ENCODE results near the gene AFF3. TPM values are rescaled to one million over a fixed set of nuclear protein-coding genes. Genes with fewer than 3 reads are reported as not detected.

The AFF3 gene
- total RNA-seq, 1 donor from 2014 or later = 12.2 TPM

GRCh38 chr2:99660616-99661406 is 481.6 kb downstream of the AFF3 start:
- no peak for DNase-seq (ENCODE audit: low spot score)
- TF ChIP-seq, protein P1, sequence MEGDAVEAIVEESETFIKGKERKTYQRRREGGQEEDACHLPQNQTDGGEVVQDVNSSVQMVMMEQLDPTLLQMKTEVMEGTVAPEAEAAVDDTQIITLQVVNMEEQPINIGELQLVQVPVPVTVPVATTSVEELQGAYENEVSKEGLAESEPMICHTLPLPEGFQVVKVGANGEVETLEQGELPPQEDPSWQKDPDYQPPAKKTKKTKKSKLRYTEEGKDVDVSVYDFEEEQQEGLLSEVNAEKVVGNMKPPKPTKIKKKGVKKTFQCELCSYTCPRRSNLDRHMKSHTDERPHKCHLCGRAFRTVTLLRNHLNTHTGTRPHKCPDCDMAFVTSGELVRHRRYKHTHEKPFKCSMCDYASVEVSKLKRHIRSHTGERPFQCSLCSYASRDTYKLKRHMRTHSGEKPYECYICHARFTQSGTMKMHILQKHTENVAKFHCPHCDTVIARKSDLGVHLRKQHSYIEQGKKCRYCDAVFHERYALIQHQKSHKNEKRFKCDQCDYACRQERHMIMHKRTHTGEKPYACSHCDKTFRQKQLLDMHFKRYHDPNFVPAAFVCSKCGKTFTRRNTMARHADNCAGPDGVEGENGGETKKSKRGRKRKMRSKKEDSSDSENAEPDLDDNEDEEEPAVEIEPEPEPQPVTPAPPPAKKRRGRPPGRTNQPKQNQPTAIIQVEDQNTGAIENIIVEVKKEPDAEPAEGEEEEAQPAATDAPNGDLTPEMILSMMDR (IDR thresholded peaks at IDR 0.05; ENCODE audit: unreplicated experiment) = no peak
- Mint-ChIP-seq H3K9me3 (ENCODE audit: unreplicated experiment) (no peaks in the 10 kb centered on the region), H3K27ac (ENCODE audit: unreplicated experiment) (no peak overlapping the region), H3K36me3 (ENCODE audit: low read depth, unreplicated experiment) (no peaks in the 10 kb centered on the region), H3K4me1 (ENCODE audit: unreplicated experiment) (no peaks in the 10 kb centered on the region), H3K27me3 (ENCODE audit: unreplicated experiment) (no peaks in the 10 kb centered on the region), H3K4me3 (ENCODE audit: unreplicated experiment) (no peak overlapping the region)

GRCh38 chr2:99659874-99660273 is 482.5 kb downstream of the AFF3 start:
- no peaks in the 10 kb centered on the region for H3K36me3 Mint-ChIP-seq (ENCODE audit: low read depth, unreplicated experiment)
- no peak for DNase-seq (ENCODE audit: low spot score)
- no peaks in the 10 kb centered on the region for H3K9me3 Mint-ChIP-seq (ENCODE audit: unreplicated experiment)
- H3K4me3 Mint-ChIP-seq (ENCODE audit: unreplicated experiment) = no peak overlapping the region
- H3K27ac Mint-ChIP-seq (ENCODE audit: unreplicated experiment) = no peak overlapping the region
- TF ChIP-seq, protein P1 (IDR thresholded peaks at IDR 0.05; ENCODE audit: unreplicated experiment) = no peak
- no peaks in the 10 kb centered on the region for H3K4me1 Mint-ChIP-seq (ENCODE audit: unreplicated experiment)
- no peaks in the 10 kb centered on the region for H3K27me3 Mint-ChIP-seq (ENCODE audit: unreplicated experiment)

DNA sequence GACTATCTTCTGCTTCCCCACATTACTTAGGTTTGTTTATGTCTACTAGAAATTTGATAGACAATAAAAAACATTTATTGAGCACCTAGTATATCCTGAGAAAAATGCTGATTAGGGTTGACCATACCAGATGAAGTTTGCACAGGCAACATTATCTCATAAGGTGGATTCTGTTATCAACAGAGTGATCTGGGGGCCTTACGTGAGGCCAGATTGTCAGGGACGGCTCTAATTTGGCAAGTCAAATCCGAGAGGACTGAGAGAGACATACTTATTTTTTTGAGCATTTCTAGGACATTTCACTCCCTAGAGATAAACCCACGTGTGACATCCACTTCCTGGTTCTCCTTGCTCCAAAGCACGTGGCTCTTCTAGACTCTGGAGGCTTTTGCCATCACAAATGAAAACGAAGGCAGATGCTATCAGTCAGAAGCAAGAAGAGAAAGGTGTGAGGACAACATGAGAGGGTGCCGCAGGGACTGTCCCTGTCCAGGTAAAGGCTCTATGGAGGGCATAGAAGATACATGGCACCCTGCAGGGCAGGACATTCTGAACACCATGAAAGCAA is 484.6 kb downstream of the AFF3 start:
- no peaks in the 10 kb centered on the region for H3K27me3 Mint-ChIP-seq (ENCODE audit: unreplicated experiment)

GRCh38 chr2:99656994-99657393 is 485.4 kb downstream of the AFF3 start:
- DNase-seq (ENCODE audit: low spot score) = no peak

More for the DNA sequence above, 484.6 kb downstream of the AFF3 start:
- Mint-ChIP-seq H3K27ac (ENCODE audit: unreplicated experiment) (no peak overlapping the region), H3K4me3 (ENCODE audit: unreplicated experiment) (no peak overlapping the region), H3K4me1 (ENCODE audit: unreplicated experiment) (no peaks in the 10 kb centered on the region), H3K36me3 (ENCODE audit: low read depth, unreplicated experiment) (no peaks in the 10 kb centered on the region), H3K9me3 (ENCODE audit: unreplicated experiment) (no peaks in the 10 kb centered on the region)
- TF ChIP-seq, protein P1 (IDR thresholded peaks at IDR 0.05; ENCODE audit: unreplicated experiment) = no peak
- DNase-seq (ENCODE audit: low spot score) = no peak

More at GRCh38 chr2:99656994-99657393, 485.4 kb downstream of the AFF3 start:
- Mint-ChIP-seq H3K4me3 (ENCODE audit: unreplicated experiment) (no peak overlapping the region), H3K4me1 (ENCODE audit: unreplicated experiment) (peaks cover 4% of the 10 kb centered on the region), H3K27me3 (ENCODE audit: unreplicated experiment) (no peaks in the 10 kb centered on the region), H3K36me3 (ENCODE audit: low read depth, unreplicated experiment) (no peaks in the 10 kb centered on the region), H3K9me3 (ENCODE audit: unreplicated experiment) (no peaks in the 10 kb centered on the region), H3K27ac (ENCODE audit: unreplicated experiment) (no peak overlapping the region)
- TF ChIP-seq, protein P1 (IDR thresholded peaks at IDR 0.05; ENCODE audit: unreplicated experiment) = no peak
